Measurements from ENCODE around the gene MEF2A. TPM values are rescaled to one million over a fixed set of nuclear protein-coding genes. Genes with fewer than 3 reads are reported as not detected.

The MEF2A gene
- total RNA-seq, 1 experiment from 2014 or later, result 29.6 TPM

- intact Hi-C loops (cut with micrococcal nuclease), result no loop called here
- Histone ChIP-seq H3K9me3 (ENCODE audit: control insufficient read depth in 1 of 2, insufficient read depth in 1 of 2, low read depth in 1 of 2, low read length in 2 of 2) (peaks cover 0 to 6% of the 10 kb centered on the region in 2 experiments; a peak in 1 of 4 replicates), H3K27me3 (ENCODE audit: insufficient read depth, low read length) (no peaks in the 10 kb centered on the region), H3K4me3 (replicated peaks in 1 of 2; ENCODE audit: low read depth in 1 of 2, low read length in 2 of 2) (no peak overlapping the region), H3K27ac (ENCODE audit: low read depth, low read length) (no peak overlapping the region), H3K9me2 (ENCODE audit: insufficient read depth) (no peaks in the 10 kb centered on the region), H3K9ac (ENCODE audit: low read length) (no peak overlapping the region), H3K4me1 (ENCODE audit: control insufficient read depth in 1 of 2, insufficient read depth in 2 of 2, low read length in 2 of 2) (peaks cover 0 to 8% of the 10 kb centered on the region in 2 experiments; a peak in 1 of 4 replicates), H3K79me2 (ENCODE audit: insufficient read depth, low read length) (no peaks in the 10 kb centered on the region), H2AFZ (ENCODE audit: low read depth, low read length, poor library complexity, severe bottlenecking) (no peak overlapping the region), H3K4me2 (ENCODE audit: low read length) (no peak overlapping the region), H4K20me1 (ENCODE audit: insufficient read depth) (no peaks in the 10 kb centered on the region), H3K36me3 (ENCODE audit: control insufficient read depth in 1 of 2, insufficient read depth in 2 of 2, low read length in 2 of 2) (no peaks in the 10 kb centered on the region)
- ATAC-seq (no peak), DNase-seq (ENCODE audit: low read depth, low spot score) (no peak)
- no peak for TF ChIP-seq TCF7L2 (IDR thresholded peaks at IDR 0.05; ENCODE audit: borderline replicate concordance, extremely low read depth, insufficient read depth, insufficient read length)
- no peak for TF ChIP-seq REST (IDR thresholded peaks at IDR 0.05; ENCODE audit: low read depth)
- TF ChIP-seq CEBPB (IDR thresholded peaks at IDR 0.05; ENCODE audit: low read depth), result no peak
- no peak for TF ChIP-seq CTCF (IDR thresholded peaks at IDR 0.05 in 2 of 3, conservative IDR thresholded peaks at IDR 0.05 in 1 of 3; ENCODE audit: borderline replicate concordance in 1 of 3, insufficient read depth in 1 of 3, low read depth in 2 of 3, low read length in 2 of 3)
- no peak for TF ChIP-seq JUND (IDR thresholded peaks at IDR 0.05)
- no peak for TF ChIP-seq SIN3A (IDR thresholded peaks at IDR 0.05; ENCODE audit: low read depth)
- TF ChIP-seq ELF1 (IDR thresholded peaks at IDR 0.05; ENCODE audit: borderline replicate concordance, low read depth), result no peak
- no peak for TF ChIP-seq POLR2A (IDR thresholded peaks at IDR 0.05; ENCODE audit: borderline replicate concordance, extremely low read depth, insufficient read depth, insufficient read length)
- no peak for TF ChIP-seq EGR1 (IDR thresholded peaks at IDR 0.05; ENCODE audit: low read depth)
- no peak for TF ChIP-seq CBX3 (IDR thresholded peaks at IDR 0.05; ENCODE audit: low read depth)
- TF ChIP-seq YY1 (IDR thresholded peaks at IDR 0.05; ENCODE audit: extremely low read depth, insufficient replicate concordance, low read depth, low read length), result no peak
- TF ChIP-seq EZH2phosphoT487 (IDR thresholded peaks at IDR 0.05; ENCODE audit: borderline replicate concordance), result no peak
- TF ChIP-seq POLR2AphosphoS5 (IDR thresholded peaks at IDR 0.05; ENCODE audit: low read depth, low read length), result no peak
- no peak for TF ChIP-seq ATF3 (IDR thresholded peaks at IDR 0.05)
- no peak for TF ChIP-seq SRF (IDR thresholded peaks at IDR 0.05; ENCODE audit: low read depth)
- no peak for TF ChIP-seq SP1 (IDR thresholded peaks at IDR 0.05; ENCODE audit: low read depth)
- ChIA-PET RAD21 (ENCODE audit: low non-redundant PET in 1 of 2, low total read pairs in 2 of 2, uncharacterized antibody in 2 of 2, unreplicated experiment in 2 of 2) (no interaction called here), CTCF (no interaction called here), POLR2A (no interaction called here)
- no TSS peak for BruUV-seq (replicated peaks)
These were observed 161.9 kb downstream of the MEF2A start for GRCh38 chr15:99727733-99728132.
